HL-60 (cell line): ENCODE data around the gene RPH3AL.

Experiments used
- DNase-seq, 2 experiments: peaks; one replicate each; pipeline ENCODE4 v3.0.0-alpha.2; 2010 to 2020; ENCODE audit warnings: low read depth in 1 of 2, low spot score in 1 of 2
- H3K27ac ChIP-seq: fragments of 250-450 bp; sonication (Bioruptor Pico); replicated peaks from 2 replicates; pipeline ENCODE4 v1.5.1; 2020; ENCODE audit warnings: mild to moderate bottlenecking, moderate library complexity
- H3K27me3 ChIP-seq: fragments of 250-450 bp; sonication (Bioruptor Pico); 2 replicates; pipeline ENCODE4 v1.5.1; 2021; ENCODE audit warnings: mild to moderate bottlenecking, moderate library complexity; ENCODE audit not compliant: insufficient read depth, poor library complexity, severe bottlenecking
- H3K4me3 ChIP-seq: replicated peaks from 2 replicates; pipeline ENCODE4 v1.5.1; 2011; ENCODE audit warnings: mild to moderate bottlenecking, control low read depth, low read length; ENCODE audit not compliant: insufficient read depth
- CTCF ChIP-seq: IDR thresholded peaks from one replicate; pipeline ENCODE4 v1.5.1; 2011; ENCODE audit warnings: low read length, control low read depth, inconsistent platforms; ENCODE audit not compliant: insufficient read depth
- GABPA ChIP-seq: IDR thresholded peaks from 2 replicates; pipeline ENCODE4 v1.6.1; 2012; ENCODE audit warnings: low read depth
- POLR2AphosphoS5 ChIP-seq: IDR thresholded peaks from 2 replicates; pipeline ENCODE4 v1.6.1; 2012; ENCODE audit warnings: low read depth
- REST ChIP-seq: IDR thresholded peaks from 2 replicates; pipeline ENCODE4 v1.6.1; 2012; ENCODE audit warnings: low read depth; ENCODE audit not compliant: insufficient replicate concordance
- SPI1 ChIP-seq: IDR thresholded peaks from 2 replicates; pipeline ENCODE4 v1.6.1; 2012; ENCODE audit warnings: low read depth, mild to moderate bottlenecking, borderline replicate concordance

Gene RPH3AL

GRCh38 chr17:266701-267667, 85.6 kb downstream of the RPH3AL start:
- DNase-seq: no peak
- H3K4me3 ChIP-seq: no peak overlapping the region
- TF ChIP-seq SPI1 (no peak), POLR2AphosphoS5 (no peak), CTCF (no peak), REST (no peak), GABPA (no peak)
- no peak overlapping the region for H3K27ac ChIP-seq
- H3K27me3 ChIP-seq: no peaks in the 10 kb centered on the region

- no peak overlapping the region for H3K27ac ChIP-seq
- H3K27me3 ChIP-seq: no peaks in the 10 kb centered on the region
- DNase-seq: no peak
- no peak overlapping the region for H3K4me3 ChIP-seq
- TF ChIP-seq SPI1 (no peak), REST (no peak), CTCF (no peak), POLR2AphosphoS5 (no peak), GABPA (no peak)
These were observed 86.4 kb downstream of the RPH3AL start for GRCh38 chr17:266219-266618.

- Histone ChIP-seq H3K4me3 (no peak overlapping the region), H3K27ac (no peak overlapping the region), H3K27me3 (no peaks in the 10 kb centered on the region)
- DNase-seq: no peak
- TF ChIP-seq GABPA: no peak
- no peak for TF ChIP-seq POLR2AphosphoS5
- no peak for TF ChIP-seq SPI1
- TF ChIP-seq CTCF: no peak
- no peak for TF ChIP-seq REST
These were observed 86.9 kb downstream of the RPH3AL start for GRCh38 chr17:265718-266117.
